ENCODE data around the gene NAV3.

NAV3 gene

DNA sequence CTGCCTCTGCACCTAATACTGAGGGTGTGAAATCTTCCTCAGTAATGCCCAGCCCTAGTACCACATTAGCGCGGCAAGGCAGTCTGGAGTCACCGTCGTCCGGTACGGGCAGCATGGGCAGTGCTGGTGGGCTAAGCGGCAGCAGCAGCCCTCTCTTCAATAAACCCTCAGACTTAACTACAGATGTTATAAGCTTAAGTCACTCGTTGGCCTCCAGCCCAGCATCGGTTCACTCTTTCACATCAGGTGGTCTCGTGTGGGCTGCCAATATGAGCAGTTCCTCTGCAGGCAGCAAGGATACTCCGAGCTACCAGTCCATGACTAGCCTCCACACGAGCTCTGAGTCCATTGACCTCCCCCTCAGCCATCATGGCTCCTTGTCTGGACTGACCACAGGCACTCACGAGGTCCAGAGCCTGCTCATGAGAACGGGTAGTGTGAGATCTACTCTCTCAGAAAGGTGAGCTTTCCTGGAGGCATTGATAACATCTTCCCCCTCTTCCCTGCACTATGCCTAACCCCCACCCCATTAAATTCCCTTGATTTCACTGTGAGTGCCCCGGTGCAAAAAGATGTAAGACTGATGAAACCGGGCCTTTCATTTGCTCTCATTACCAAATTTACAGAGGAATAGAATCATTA, 291.4 kb downstream of the NAV3 start:
- DNase-seq: no peak

DNA sequence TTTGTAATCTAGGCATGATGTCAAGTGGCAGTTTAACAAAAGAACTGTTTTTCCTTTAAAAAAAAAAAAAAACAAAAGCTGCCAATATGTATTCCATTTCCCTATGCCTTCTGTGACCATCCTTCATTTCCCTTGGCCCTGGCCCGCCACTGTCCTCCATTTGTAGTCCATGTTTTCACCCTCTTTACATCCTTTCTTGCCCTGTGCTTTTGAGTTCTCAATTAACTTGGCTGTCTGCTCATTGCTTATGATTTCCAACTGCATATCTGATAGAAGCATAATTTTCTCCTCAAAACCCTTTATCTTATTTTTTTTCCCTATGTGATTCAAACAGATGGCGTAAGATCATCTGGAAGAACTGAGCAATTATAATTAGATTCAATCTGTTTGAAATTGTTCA, 297.5 kb downstream of the NAV3 start:
- DNase-seq: no peak

GRCh38 chr12:78143717-78144116, 313.0 kb downstream of the NAV3 start:
- DNase-seq: no peak

- no peak for DNase-seq
These were observed 314.7 kb downstream of the NAV3 start for GRCh38 chr12:78145398-78145797.

- no peak for DNase-seq
These were observed 315.7 kb downstream of the NAV3 start for GRCh38 chr12:78146365-78146772.

GRCh38 chr12:78149459-78149858, 318.8 kb downstream of the NAV3 start:
- no peak for DNase-seq

- no peak for DNase-seq
These were observed 324.9 kb downstream of the NAV3 start for GRCh38 chr12:78155546-78155945.

DNA sequence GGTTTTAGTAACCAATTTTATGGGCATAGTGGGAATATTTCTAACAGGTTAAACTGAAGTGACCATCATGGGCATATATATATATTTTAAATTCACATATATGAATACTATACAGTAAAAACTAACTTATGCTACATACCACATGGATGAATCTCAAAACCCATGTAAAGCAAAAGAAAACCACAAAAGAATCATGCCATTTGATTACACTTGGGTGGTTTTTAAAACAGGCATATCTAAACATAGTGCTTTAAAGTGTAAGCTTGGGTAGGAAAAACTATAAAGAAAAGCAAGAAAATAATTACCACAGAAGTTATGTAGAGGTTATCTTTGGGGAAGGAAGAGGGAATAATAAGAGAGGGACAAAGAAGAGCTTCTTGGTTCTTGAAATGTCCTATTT, 326.1 kb downstream of the NAV3 start:
- DNase-seq: no peak

DNA sequence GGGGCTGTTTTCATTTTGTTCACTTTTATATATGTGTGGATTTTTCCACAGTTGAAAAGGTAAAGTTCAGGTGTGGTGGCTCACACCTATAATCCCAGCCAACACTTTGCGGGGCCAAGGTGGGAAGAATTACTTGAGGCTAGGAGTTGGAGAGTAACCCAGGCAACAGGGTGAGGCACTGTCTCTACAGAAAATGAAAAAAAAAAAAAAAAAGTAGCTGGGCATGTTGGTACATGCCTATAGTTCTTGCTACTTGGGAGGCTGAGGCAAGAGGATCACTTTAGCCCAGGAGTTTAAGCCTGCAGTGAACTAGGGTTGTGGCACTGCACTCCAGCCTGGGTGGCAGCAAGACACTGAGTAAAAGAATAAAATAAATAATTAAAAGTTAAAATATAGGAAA, 326.5 kb downstream of the NAV3 start:
- DNase-seq: no peak

DNA sequence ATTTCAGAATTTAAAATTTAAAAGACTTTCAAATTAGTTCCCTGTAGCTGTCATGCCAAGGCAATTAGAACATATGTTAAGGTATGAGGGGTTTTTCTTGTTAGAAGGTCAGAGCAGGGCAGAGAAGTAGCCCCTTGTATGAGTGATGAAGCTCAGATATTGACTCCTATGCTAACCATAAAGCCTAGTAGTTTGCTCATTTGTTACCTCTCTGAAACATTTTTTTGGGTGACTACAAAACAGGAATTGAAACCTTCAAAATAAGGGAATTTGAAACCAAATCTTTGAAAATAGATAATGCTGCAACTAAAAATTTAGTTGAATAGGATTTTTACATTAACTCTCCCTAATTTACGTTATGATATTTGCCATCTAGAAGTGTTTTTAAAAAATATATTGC, 333.5 kb downstream of the NAV3 start:
- no peak for DNase-seq

GRCh38 chr12:78167510-78167909, 336.8 kb downstream of the NAV3 start:
- no peak for DNase-seq

GRCh38 chr12:78171061-78171460, 340.4 kb downstream of the NAV3 start:
- no peak for DNase-seq

DNA sequence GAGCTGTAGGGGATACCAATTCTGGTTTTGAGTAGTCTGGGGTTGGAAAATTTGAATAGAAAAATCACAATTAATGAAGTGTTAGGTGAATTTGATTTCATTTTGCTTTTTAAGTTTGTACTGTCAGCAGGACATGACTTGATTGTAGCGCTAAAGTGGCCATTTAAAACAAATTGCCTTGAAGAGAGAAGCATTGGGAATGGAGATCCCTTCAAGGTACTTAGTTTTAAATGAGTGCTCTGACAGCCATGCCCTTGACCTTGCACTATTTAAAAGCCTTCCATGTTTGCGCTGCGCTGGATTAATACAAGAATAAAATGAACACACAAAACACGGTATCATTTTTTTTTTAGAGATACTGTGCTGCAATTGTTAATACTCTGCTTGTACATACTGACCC, 345.9 kb downstream of the NAV3 start:
- DNase-seq: no peak

DNA sequence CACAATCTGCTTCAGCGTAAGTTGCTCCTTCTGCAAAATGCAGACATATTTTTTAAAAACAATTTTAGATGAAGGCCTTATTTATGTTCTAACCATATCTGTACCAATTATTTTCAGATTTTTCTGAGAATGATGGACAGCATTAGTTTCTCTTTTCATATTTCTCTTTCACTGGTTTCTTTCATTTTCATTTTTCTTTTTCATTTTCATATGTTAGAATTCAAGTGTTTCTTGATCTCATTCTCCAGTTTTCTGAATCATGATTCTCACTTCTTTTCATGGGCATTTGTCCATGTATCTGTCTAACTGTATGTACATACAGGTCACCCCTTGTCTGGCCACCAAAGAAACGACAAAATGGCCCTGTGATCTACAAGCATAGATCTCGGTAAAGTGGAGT, 346.6 kb downstream of the NAV3 start:
- DNase-seq: no peak

- DNase-seq: no peak
These were observed 348.7 kb downstream of the NAV3 start for GRCh38 chr12:78179346-78179745.

- DNase-seq: no peak
These were observed 351.0 kb downstream of the NAV3 start for GRCh38 chr12:78181544-78182162.

GRCh38 chr12:78183824-78184223, 353.1 kb downstream of the NAV3 start:
- no peak for DNase-seq

DNA sequence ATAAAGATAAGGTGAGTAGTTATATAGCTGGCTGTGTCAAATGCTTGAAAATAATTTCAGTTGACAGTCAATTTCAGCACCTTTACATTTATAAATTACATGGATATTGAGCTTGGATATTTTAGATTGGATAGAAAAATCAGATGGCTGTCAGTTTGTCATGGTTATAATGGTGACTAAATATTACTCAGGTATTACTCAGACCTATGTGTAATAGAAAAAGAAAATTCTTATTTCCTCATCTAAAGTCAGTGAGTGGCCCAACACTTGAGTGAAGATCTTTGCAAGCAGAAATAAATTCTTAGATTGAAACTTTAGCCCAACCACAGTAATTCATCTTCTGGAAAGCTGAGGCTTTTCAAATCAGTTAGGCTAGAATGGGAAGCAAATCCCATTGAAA, 354.4 kb downstream of the NAV3 start:
- DNase-seq: no peak

- DNase-seq: no peak
These were observed 355.0 kb downstream of the NAV3 start for GRCh38 chr12:78185651-78186050.

DNA sequence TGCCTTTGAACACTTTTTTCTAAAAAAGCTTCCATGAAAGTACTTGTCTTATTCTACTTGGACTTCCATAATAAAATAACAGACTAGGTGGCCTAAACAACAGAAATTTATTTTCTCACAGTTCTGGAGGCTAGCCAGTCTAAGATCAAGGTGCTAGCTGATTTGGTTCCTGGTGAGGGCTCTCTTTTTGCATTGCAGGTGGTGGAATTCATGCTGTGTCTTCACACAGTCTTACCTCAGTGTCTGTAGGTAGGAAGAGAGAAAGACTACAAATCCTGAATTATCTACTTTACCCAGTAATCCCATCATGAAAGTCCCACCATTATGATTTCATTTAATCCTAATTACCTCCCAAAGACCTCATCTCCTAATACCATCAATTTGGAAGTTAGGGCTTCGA, 356.0 kb downstream of the NAV3 start:
- no peak for DNase-seq

- no peak for DNase-seq
These were observed 357.0 kb downstream of the NAV3 start for GRCh38 chr12:78187741-78188140.

DNA sequence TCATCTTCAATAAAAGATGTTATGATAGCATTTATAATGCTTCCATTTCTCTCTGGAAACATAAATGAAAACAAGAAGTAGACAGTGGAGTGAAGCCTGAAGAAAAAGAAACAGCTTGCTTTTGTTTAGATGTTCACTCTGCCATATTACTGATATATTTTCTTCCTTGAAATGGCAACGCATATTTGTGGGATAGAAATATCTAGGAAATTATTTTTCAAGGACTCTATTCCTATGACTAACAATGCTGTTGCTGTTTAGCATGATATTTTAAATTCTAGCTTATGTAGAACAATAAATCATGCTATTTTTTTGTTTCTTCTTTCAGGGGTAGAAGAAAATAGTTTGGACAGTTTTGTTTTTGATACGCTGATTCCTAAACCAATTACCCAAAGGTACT, 359.0 kb downstream of the NAV3 start:
- no peak for DNase-seq

DNA sequence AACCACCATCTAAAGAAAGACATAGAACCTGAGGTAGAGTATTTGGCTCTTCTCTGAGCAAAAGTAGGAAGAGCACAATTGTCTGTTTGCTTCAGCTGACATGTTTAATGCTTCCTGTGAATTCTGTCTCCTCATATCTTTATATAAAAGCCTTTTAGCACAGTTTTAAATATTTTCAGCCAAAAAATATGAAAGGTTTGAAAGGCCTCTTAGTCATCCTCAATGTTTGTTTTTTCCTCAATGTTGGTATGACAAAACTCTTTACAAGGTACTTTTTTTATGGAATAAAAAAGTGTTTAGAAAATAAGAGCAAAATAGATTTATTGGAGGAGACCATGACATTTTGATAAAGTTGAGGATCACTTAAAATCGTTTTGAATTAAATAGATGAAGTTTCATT, 360.9 kb downstream of the NAV3 start:
- no peak for DNase-seq

DNA sequence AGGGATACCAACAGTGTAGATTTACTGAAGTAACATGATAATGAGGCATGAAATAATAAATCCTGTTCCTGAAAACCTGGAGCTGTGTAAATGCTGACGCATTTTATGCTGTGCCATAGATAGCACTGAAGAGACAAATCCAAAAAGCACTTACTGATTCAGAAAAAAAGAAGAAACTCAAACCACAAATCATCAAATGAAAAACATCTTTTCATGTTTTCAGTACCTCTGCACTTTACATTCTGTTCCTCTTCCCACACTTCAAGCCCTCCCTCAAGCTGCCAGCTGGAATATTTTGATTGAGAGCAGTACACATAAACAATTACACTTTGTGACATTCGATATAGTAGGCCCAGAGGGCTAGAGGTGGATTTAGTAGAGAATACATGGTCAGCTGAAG, 362.3 kb downstream of the NAV3 start:
- no peak for DNase-seq

DNA sequence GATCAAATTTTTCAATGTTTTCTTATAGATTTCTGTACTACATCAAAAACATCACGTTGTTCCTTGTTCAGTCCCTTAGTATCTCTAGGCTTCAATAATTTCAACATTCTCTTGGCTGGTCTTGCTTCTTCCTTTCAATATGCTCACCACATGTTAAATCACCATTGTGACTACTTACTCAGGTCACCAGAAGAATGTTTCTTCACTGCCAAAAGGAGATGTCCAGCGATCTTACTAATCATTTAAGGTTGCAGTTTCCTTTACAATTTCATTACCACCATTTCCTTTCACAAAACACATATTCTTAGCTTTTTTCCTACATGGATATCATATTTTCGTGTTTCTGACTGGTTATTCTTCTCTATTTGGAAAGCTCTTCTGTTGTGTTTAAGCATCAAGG, 363.8 kb downstream of the NAV3 start:
- no peak for DNase-seq
